MCF 10A (cell line): ENCODE measurements around the gene MAPKAPK5. TPM values are rescaled to one million over a fixed set of nuclear protein-coding genes. Genes with fewer than 3 reads are reported as not detected.

Experiments used
- BruUV-seq: library from RNA; stranded (reverse); fragments of 400-500 nt; replicated peaks from 2 replicates; lab custom pipeline; 2021; lab: Mats Ljungman, UMichigan
- CTCF ChIA-PET: fragments of 300-600 bp; sonication (Branson Sonifier 250); formaldehyde crosslinking; extraction: SDS; loops from one replicate; lab custom pipeline; 2021; ENCODE audit warnings: antibody characterized with exemption, inconsistent platforms; lab: Yijun Ruan, JAX
- POLR2A ChIA-PET: fragments of 300-600, 350-650 bp; sonication (Branson Sonifier 250); formaldehyde crosslinking; extraction: SDS; loops from one replicate; lab custom pipeline; 2020; ENCODE audit warnings: antibody characterized with exemption, inconsistent platforms; lab: Yijun Ruan, JAX
- DNase-seq: peaks from one replicate; pipeline ENCODE4 v3.0.0-alpha.2; 2018; ENCODE audit not compliant: unreplicated experiment
- H3K27ac Mint-ChIP-seq: one replicate; pipeline ENCODE4 v1.8.0; 2022; ENCODE audit warnings: mild to moderate bottlenecking, low read depth, mixed read lengths; ENCODE audit not compliant: unreplicated experiment
- H3K27me3 Mint-ChIP-seq: one replicate; pipeline ENCODE4 v1.8.0; 2022; ENCODE audit warnings: mixed read lengths; ENCODE audit not compliant: insufficient read depth, unreplicated experiment
- H3K36me3 Mint-ChIP-seq: one replicate; pipeline ENCODE4 v1.8.0; 2022; ENCODE audit warnings: mild to moderate bottlenecking, moderate library complexity, mixed read lengths; ENCODE audit not compliant: insufficient read depth, unreplicated experiment
- H3K4me1 Mint-ChIP-seq: one replicate; pipeline ENCODE4 v1.8.0; 2022; ENCODE audit warnings: mixed read lengths; ENCODE audit not compliant: insufficient read depth, unreplicated experiment
- H3K4me3 Mint-ChIP-seq: one replicate; pipeline ENCODE4 v1.8.0; 2022; ENCODE audit warnings: mild to moderate bottlenecking, moderate library complexity, mixed read lengths; ENCODE audit not compliant: unreplicated experiment
- H3K9me3 Mint-ChIP-seq: one replicate; pipeline ENCODE4 v1.8.0; 2022; ENCODE audit warnings: mixed read lengths; ENCODE audit not compliant: unreplicated experiment
- intact Hi-C: fragments of 100-400 bp; cut with micrococcal nuclease; formaldehyde crosslinking; loops from 2 replicates; pipeline ENCODE4 v1.14.1; 2022
- total RNA-seq: library from RNA; stranded (reverse); gene quantifications from 2 replicates; pipeline ENCODE4 v1.2.3, GENCODE V29; 2022
- TF ChIP-seq, protein P1 (sequence below): fragments of 200-600 bp; IDR thresholded peaks from one replicate; pipeline ENCODE4 v1.8.0; 2022; ENCODE audit warnings: antibody characterized with exemption, mild to moderate bottlenecking; ENCODE audit not compliant: unreplicated experiment

Gene MAPKAPK5
- total RNA-seq, 1 experiment from 2014 or later = 51.3 TPM

- BruUV-seq = no TSS peak
- Mint-ChIP-seq H3K27ac (no peak overlapping the region), H3K9me3 (no peaks in the 10 kb centered on the region), H3K27me3 (no peaks in the 10 kb centered on the region), H3K36me3 (no peaks in the 10 kb centered on the region), H3K4me3 (no peak overlapping the region), H3K4me1 (no peaks in the 10 kb centered on the region)
- TF ChIP-seq, protein P1, sequence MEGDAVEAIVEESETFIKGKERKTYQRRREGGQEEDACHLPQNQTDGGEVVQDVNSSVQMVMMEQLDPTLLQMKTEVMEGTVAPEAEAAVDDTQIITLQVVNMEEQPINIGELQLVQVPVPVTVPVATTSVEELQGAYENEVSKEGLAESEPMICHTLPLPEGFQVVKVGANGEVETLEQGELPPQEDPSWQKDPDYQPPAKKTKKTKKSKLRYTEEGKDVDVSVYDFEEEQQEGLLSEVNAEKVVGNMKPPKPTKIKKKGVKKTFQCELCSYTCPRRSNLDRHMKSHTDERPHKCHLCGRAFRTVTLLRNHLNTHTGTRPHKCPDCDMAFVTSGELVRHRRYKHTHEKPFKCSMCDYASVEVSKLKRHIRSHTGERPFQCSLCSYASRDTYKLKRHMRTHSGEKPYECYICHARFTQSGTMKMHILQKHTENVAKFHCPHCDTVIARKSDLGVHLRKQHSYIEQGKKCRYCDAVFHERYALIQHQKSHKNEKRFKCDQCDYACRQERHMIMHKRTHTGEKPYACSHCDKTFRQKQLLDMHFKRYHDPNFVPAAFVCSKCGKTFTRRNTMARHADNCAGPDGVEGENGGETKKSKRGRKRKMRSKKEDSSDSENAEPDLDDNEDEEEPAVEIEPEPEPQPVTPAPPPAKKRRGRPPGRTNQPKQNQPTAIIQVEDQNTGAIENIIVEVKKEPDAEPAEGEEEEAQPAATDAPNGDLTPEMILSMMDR = no peak
- intact Hi-C loops = no loop called here
- ChIA-PET CTCF (interaction anchor here (0.7 kb wide), 1 partner anchor 230 kb away, joined by 3 read pairs; no protein-coding TSS in a partner anchor), POLR2A (no interaction called here)
- no peak for DNase-seq
Measured at GRCh38 chr12:111932241-111932640, 90.2 kb downstream of the MAPKAPK5 start.

- H3K36me3 Mint-ChIP-seq = no peaks in the 10 kb centered on the region
- no peaks in the 10 kb centered on the region for H3K4me1 Mint-ChIP-seq
- TF ChIP-seq, protein P1 = no peak
- CTCF ChIA-PET = interaction anchor here (0.6 to 0.7 kb wide), 2 partner anchors 324 to 344 kb away, joined by 3 to 4 read pairs; no protein-coding TSS in a partner anchor
- H3K9me3 Mint-ChIP-seq = no peaks in the 10 kb centered on the region
- no peak for DNase-seq
- POLR2A ChIA-PET = interaction anchor here (0.6 to 1.5 kb wide), 2 partner anchors 17 to 161 kb away, joined by 3 read pairs; no protein-coding TSS in a partner anchor
- no peak overlapping the region for H3K27ac Mint-ChIP-seq
- intact Hi-C loops = no loop called here
- H3K4me3 Mint-ChIP-seq = no peak overlapping the region
- no peaks in the 10 kb centered on the region for H3K27me3 Mint-ChIP-seq
- no TSS peak for BruUV-seq
Measured at GRCh38 chr12:111936869-111937268, 94.8 kb downstream of the MAPKAPK5 start.

DNA sequence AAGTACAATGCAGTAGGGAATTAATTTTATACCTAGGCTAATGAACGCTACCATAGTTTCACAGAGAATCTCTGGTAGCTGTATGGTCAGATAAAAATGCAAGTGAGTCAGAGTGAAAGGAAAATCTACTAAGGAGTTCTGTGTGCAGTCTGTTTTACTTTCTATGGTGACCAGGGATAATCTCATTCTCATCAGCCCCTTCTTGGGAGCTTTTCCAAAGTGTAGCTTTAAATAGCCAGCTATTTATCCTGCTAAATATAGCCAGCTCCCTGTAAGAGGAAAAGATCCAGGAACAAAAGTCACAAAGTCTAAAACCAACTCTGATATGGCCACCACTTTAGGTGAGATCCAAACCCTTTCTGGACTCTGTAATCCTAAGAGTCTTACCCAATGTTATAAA lies 95.4 kb downstream of the MAPKAPK5 start:
- TF ChIP-seq, protein P1 = no peak
- no TSS peak for BruUV-seq
- intact Hi-C loops = no loop called here
- no peak overlapping the region for H3K27ac Mint-ChIP-seq
- no peak for DNase-seq
- peaks cover 1% of the 10 kb centered on the region for H3K4me1 Mint-ChIP-seq
- no peaks in the 10 kb centered on the region for H3K9me3 Mint-ChIP-seq
- H3K27me3 Mint-ChIP-seq = no peaks in the 10 kb centered on the region
- CTCF ChIA-PET = no interaction called here
- H3K36me3 Mint-ChIP-seq = no peaks in the 10 kb centered on the region
- H3K4me3 Mint-ChIP-seq = no peak overlapping the region
- POLR2A ChIA-PET = interaction anchor here (1.1 to 1.5 kb wide), 2 partner anchors 12 to 17 kb away, joined by 3 read pairs; no protein-coding TSS in a partner anchor

- POLR2A ChIA-PET = no interaction called here
- Mint-ChIP-seq H3K9me3 (no peaks in the 10 kb centered on the region), H3K36me3 (no peaks in the 10 kb centered on the region), H3K4me1 (peaks cover 7% of the 10 kb centered on the region), H3K27ac (no peak overlapping the region), H3K4me3 (no peak overlapping the region), H3K27me3 (no peaks in the 10 kb centered on the region)
- intact Hi-C loops = loop anchor here (10.0 kb wide), 1 partner anchor 252 kb away; no protein-coding TSS in a partner anchor
- TF ChIP-seq, protein P1 = no peak
- DNase-seq = peak; percentile 50
- CTCF ChIA-PET = interaction anchor here (0.7 to 1.0 kb wide), 3 partner anchors 71 to 509 kb away, joined by 3 to 5 read pairs (median 3); no protein-coding TSS in a partner anchor
- no TSS peak for BruUV-seq
Measured at GRCh38 chr12:111942557-111942956, 100.5 kb downstream of the MAPKAPK5 start.
